Body of pancreas (tissue), 4 donors: Measurements from ENCODE around the gene HSD11B2. TPM values are rescaled to one million over a fixed set of nuclear protein-coding genes. Genes with fewer than 3 reads are reported as not detected.

Experiments used
- ATAC-seq: fragments of 150-250 bp; one replicate; pipeline ENCODE4 v1.9.1; 2016
- DNase-seq, 4 donors: peaks; one replicate each; pipeline ENCODE4 v3.0.0-alpha.2; 2019
- H3K27ac ChIP-seq, 4 donors: fragments of 200-600 bp; sonication (generic); 1 replicate in 3 of 4; 2 replicates in 1 of 4; pipeline versions ENCODE4 v1.5.1 to v1.6.1; 2016 to 2019; ENCODE audit warnings: mild to moderate bottlenecking in 1 of 4, mixed read lengths in 1 of 4, moderate library complexity in 1 of 4
- H3K27me3 ChIP-seq, 2 donors: fragments of 200-600 bp; sonication (generic); one replicate each; pipeline ENCODE4 v1.6.0; 2016; ENCODE audit warnings: mild to moderate bottlenecking in 1 of 2
- H3K36me3 ChIP-seq, 2 donors: fragments of 200-600 bp; sonication (generic); replicated peaks in 1 of 2; 2 replicates each; pipeline ENCODE4 v1.5.1; 2016; ENCODE audit warnings: low read depth in 2 of 2; ENCODE audit not compliant: insufficient read depth in 1 of 2
- H3K4me1 ChIP-seq: fragments of 200-600 bp; sonication (generic); one replicate; pipeline ENCODE4 v1.6.0; 2016
- H3K4me3 ChIP-seq, 2 donors: fragments of 200-600 bp; sonication (generic); 1 replicate in 1 of 2; 2 replicates in 1 of 2; pipeline ENCODE4 v1.5.1; 2016 to 2019
- H3K9me3 ChIP-seq, 3 donors: fragments of 200-600 bp; sonication (generic); 1 replicate in 2 of 3; 2 replicates in 1 of 3; pipeline ENCODE4 v1.5.1; 2016
- CTCF ChIP-seq, 7 experiments: fragments of 450-650 bp in 4 of 7; fragments of 200-600 bp in 3 of 7; sonication (generic) in 3 of 7; IDR thresholded peaks; one replicate each; pipeline ENCODE4 v1.5.1; 2016 to 2019; ENCODE audit warnings: antibody characterized with exemption in 7 of 7
- POLR2A ChIP-seq, 3 donors: fragments of 450-650 bp; IDR thresholded peaks; one replicate each; pipeline ENCODE4 v1.6.1; 2016; ENCODE audit warnings: antibody characterized with exemption in 3 of 3, mild to moderate bottlenecking in 2 of 3
- WGBS, 2 donors: methylation state at CpG; one replicate each; pipeline ENCODE4 v1.1.5; 2017; 5-methylcytosine and 5-hydroxymethylcytosine counted together
- intact Hi-C: fragments of 100-400 bp; cut with DNase I; formaldehyde crosslinking; loops from one replicate; pipeline ENCODE4 v1.15.1; 2023
- total RNA-seq, 2 donors: library from RNA; depleted of rRNA; stranded (reverse); fragments of >200 nt; gene quantifications; one replicate each; pipeline ENCODE4 v1.1.0, GENCODE V29; 2016

Gene HSD11B2
- total RNA-seq, 2 donors from 2014 or later = 5.4 to 13.8 TPM

- Histone ChIP-seq H3K27ac (peak overlapping the region; percentile 68 to 90 (median 88)), H3K4me1 (peaks cover 35% of the 10 kb centered on the region), H3K36me3 (peaks cover 0 to under 1% of the 10 kb centered on the region in 2 donors), H3K27me3 (no peaks in the 10 kb centered on the region), H3K9me3 (no peaks in the 10 kb centered on the region), H3K4me3 (peak overlapping the region in 1 of 2 donors; percentile 11)
- DNase-seq (no peak), ATAC-seq (no peak)
- WGBS, 2 donors = 38 to 41% methylated on average over 10 to 11 of the region's 13 CpGs
- TF ChIP-seq POLR2A (IDR thresholded peaks at IDR 0.05) (no peak), CTCF (IDR thresholded peaks at IDR 0.05) (no peak)
- intact Hi-C loops = no loop called here
These were observed 1.0 kb downstream of the HSD11B2 start for GRCh38 chr16:67431775-67432505.

GRCh38 chr16:67432506-67432890 is 1.6 kb downstream of the HSD11B2 start:
- intact Hi-C loops = no loop called here
- no peaks in the 10 kb centered on the region for H3K27me3 ChIP-seq
- no peak for ATAC-seq
- no peak overlapping the region for H3K27ac ChIP-seq
- H3K36me3 ChIP-seq = peaks cover 0 to 4% of the 10 kb centered on the region in 2 donors
- WGBS, 2 donors = 66 to 84% methylated on average over 4 to 5 of the region's 5 CpGs
- TF ChIP-seq POLR2A (IDR thresholded peaks at IDR 0.05) (no peak), CTCF (IDR thresholded peaks at IDR 0.05) (no peak)
- no peak for DNase-seq
- H3K4me1 ChIP-seq = peaks cover 35% of the 10 kb centered on the region
- no peak overlapping the region for H3K4me3 ChIP-seq
- no peaks in the 10 kb centered on the region for H3K9me3 ChIP-seq

- no peak for DNase-seq
- WGBS, 2 donors = 17 to 80% methylated on average over 1 to 5 of the region's 5 CpGs
- no peak for TF ChIP-seq POLR2A (IDR thresholded peaks at IDR 0.05)
- no peak for TF ChIP-seq CTCF (IDR thresholded peaks at IDR 0.05)
- Histone ChIP-seq H3K27me3 (no peaks in the 10 kb centered on the region), H3K36me3 (peaks cover 4 to 5% of the 10 kb centered on the region in 2 donors), H3K27ac (no peak overlapping the region), H3K4me3 (no peak overlapping the region), H3K9me3 (no peaks in the 10 kb centered on the region), H3K4me1 (peaks cover 29% of the 10 kb centered on the region)
- ATAC-seq = no peak
- intact Hi-C loops = no loop called here
These were observed 2.3 kb downstream of the HSD11B2 start for GRCh38 chr16:67433131-67433719.

- ATAC-seq (no peak), DNase-seq (no peak)
- no peaks in the 10 kb centered on the region for H3K9me3 ChIP-seq
- H3K36me3 ChIP-seq = peaks cover 9 to 16% of the 10 kb centered on the region in 2 donors
- intact Hi-C loops = no loop called here
- no peaks in the 10 kb centered on the region for H3K27me3 ChIP-seq
- WGBS, 2 donors = 89% methylated on average over 16 of the region's 16 CpGs; no CpG with 5 or more reads in 1 of the 2 donors
- TF ChIP-seq POLR2A (IDR thresholded peaks at IDR 0.05) (no peak), CTCF (IDR thresholded peaks at IDR 0.05) (no peak)
- no peak overlapping the region for H3K27ac ChIP-seq
- no peak overlapping the region for H3K4me3 ChIP-seq
- peaks cover 8% of the 10 kb centered on the region for H3K4me1 ChIP-seq
These were observed 4.8 kb downstream of the HSD11B2 start for GRCh38 chr16:67435758-67436164.
